GM20431 (cell line): Measurements from ENCODE around the gene YJEFN3.

ENCODE experiments used
- in situ Hi-C: fragments of 300-500 bp; cut with MseI, MboI; formaldehyde crosslinking; loops from one replicate; pipeline ENCODE4 v1.15.0; 2020; ENCODE audit warnings: low sequenced_read_pairs; ENCODE audit not compliant: unreplicated experiment

YJEFN3 gene, protein sequence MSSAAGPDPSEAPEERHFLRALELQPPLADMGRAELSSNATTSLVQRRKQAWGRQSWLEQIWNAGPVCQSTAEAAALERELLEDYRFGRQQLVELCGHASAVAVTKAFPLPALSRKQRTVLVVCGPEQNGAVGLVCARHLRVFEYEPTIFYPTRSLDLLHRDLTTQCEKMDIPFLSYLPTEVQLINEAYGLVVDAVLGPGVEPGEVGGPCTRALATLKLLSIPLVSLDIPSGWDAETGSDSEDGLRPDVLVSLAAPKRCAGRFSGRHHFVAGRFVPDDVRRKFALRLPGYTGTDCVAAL

DNA sequence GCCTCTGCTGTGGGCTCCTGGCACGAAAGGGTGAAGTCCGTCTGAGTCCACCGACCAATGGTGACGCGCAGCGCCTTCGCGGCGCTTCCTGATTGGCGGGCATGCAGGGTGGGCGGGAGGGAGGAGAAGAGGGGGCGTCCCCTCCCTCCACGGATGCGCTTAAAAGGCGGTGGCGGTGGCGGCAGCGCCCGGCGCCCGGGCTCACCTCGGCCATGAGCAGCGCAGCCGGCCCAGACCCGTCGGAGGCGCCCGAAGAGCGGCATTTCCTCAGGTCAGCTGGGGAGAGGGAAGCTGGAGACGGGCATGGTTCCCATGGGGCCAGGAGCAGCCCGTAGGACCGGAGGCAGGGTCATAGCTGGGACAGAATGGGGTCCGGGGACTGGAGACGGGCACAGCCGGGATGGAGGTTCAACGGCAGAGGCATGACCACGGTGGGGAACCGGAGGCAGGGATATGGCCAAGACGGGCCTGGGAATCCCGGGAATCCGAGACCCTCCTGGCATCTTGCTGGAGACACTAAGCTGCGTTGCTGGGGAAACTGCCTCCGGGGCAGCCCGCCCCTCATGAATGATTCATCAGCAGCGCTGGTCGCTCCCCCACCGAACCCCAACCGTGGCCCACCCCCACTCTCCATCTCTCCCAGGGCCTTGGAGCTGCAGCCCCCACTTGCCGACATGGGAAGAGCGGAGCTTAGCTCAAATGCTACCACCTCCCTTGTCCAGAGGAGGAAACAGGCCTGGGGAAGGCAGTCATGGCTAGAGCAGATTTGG lies at the start of gene YJEFN3:
Gene YJEFN3 (plus strand): TSS at position 191 of the 770 bp plus-strand sequence. CDS start 22 bp downstream, at position 213.
- in situ Hi-C loops = loop anchor here (25.0 kb wide), 3 partner anchors 108 to 758 kb away; partner anchors contain the start of genes GMIP and LPAR2

DNA sequence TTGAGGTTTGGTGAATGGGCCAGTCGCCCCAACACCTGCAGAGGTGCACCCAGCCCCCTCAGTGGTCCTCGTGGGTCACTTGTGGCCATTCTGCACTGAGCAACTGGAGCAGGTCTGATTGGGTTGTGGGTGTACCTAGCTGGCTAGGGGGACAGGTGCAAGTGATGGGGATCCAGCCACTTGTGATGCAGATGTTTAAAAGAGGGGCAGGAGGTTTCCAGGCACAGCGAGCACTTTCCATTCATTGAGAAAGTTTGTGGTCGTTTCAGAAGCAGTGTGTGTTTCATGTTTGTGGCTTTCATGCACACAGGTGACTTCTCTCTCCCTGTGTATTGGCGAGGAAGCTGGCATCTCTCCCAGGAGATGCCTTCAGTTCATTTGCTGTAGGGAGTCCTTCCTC lies 48.0 kb upstream of the YJEFN3 start:
- in situ Hi-C loops = no loop called here

GRCh38 chr19:19482809-19483596 lies 45.7 kb upstream of the YJEFN3 start:
- in situ Hi-C loops = no loop called here

DNA sequence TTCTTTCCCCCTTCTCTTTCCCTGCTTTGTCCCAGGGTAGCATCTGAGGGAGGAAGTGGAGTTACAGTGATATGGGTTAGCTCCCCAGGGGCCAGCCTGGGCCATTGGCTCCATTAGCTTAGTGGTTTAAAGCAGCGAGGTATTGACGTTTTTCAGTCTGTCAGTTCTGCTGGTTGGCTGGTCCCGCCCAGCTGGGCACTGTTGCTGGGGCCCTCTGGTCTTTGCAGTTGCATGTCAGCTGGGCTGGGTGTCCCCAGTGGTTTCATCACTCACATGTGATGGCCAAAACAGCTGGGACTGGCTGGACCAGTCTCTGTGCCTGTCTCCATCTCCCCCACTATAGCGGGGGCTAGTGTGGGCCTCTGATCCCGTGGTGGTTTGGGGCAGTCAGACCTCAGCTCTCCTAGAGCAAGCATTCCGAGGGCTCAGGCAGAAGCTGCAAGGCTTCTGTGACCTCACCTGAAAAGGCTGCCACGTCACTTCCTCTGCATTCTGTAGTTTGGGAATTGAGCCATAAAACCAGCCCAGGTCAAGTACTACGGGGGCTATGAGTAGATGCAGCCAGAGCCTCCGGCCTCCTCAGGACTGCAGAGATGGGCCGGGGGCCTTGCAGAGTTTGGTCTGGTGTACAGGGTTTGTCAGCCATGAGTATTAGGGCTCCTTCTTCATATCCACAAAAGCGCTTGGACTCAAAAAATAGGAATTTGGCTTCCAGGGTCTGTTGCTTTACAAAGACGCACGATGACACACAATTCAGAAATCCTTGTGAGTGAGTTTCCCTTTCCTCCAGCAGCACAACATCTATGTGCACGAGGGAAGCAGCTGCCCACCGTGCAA lies 43.3 kb upstream of the YJEFN3 start:
- in situ Hi-C loops = no loop called here

DNA sequence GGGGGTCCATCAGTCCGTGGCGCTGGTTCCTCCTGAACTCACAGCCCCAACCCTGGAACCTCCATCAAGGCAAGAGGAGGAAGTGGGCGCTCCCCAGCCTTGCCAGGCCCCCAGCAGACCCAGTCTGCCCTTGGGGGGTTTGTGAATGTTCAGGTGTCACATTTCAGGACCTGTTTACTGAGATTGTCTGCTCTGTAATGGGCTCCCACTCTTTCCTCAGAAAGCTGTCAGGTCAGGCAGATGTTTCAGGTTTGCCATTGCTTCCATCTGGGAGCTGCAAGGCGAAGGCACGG lies 42.8 kb upstream of the YJEFN3 start:
- in situ Hi-C loops = no loop called here

- in situ Hi-C loops = no loop called here
Measured at GRCh38 chr19:19486343-19487076, 42.2 kb upstream of the YJEFN3 start.

DNA sequence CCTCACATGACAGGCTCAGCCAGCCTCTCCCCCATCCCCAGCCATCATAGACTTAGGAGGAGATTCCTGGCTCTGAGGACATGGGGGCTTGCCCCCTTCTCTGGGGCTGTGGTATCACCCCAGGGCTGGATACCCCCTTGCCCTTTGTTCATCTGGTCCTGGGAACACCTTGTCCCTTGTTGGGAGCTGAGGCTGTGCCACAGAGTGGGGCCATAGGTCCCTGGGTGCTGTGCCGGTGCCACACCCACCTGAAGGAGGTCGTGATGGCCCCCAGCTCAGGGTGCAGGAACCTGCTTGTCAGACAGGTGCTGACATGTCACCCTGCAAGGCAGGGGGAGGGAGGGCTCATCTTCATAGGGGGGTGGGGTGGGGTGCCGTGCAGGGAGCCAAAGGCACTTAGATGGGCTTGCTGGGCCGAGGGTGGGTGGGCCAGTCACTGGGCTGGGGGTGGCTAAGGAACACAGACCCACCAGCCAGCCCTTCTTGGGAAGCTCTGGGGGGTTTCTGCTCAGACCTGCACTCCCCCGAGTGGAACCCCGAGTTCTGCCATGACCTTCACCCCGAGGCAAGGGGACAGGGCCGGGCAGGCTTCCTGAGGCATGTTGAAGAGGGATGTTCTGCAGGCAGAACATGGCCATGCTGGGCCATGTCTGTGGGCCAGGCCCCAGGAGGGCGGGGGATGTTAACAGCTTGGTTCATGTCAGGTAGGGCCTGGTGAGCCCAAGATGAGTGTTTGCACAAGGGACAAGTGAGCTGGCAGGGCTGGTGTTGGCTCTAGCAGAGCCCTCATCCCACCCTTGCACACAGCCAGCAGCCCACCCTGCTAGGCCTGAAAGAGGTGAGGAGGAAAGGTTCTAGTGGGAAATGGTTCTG lies 41.4 kb upstream of the YJEFN3 start:
- in situ Hi-C loops = no loop called here

- in situ Hi-C loops = no loop called here
Measured at GRCh38 chr19:19487950-19488874, 40.5 kb upstream of the YJEFN3 start.

DNA sequence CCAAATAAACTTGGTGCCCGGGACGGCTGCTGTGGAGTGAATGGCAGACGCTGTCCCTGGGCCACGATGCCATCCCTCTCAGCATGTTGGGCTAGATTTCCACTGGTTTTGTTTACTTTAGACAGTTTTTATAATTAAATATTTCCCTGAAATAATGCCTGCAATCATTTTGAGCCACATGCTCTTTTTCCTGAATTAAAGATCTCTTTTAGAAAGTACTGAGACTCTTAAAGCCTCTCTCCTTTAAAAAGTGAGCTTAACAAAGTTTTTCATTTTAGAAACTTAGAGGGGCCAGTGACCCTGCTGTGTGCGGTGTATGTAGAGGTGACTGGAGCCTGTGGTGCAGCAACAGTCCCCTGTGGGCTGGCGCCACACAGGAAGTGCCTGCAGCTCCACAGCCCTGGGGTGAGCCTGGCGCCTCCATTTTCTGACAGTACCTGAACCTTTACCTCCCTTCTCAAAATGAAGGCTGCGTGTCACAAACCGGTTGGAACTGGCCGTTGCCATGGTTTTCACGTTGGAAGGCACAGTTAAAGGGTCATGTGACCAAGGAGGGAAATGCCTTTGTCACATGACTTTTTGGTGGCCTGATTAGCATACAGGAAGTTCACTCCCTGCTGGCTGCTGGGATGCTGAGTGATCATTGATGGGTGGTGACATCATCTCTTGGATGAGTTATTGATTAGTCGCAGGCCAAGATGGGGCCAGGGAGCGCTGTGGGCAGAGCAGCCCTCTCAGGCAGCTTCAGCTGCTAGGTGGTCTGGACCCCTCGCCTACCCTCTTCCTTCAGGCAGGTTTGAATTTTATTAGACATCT lies 39.6 kb upstream of the YJEFN3 start:
- in situ Hi-C loops = no loop called here

- in situ Hi-C loops = loop anchor here (5.0 kb wide), 1 partner anchor 123 kb away; no protein-coding TSS in a partner anchor
Measured at GRCh38 chr19:19489804-19490204, 38.9 kb upstream of the YJEFN3 start.

- in situ Hi-C loops = loop anchor here (5.0 kb wide), 1 partner anchor 123 kb away; no protein-coding TSS in a partner anchor
Measured at GRCh38 chr19:19490214-19490968, 38.3 kb upstream of the YJEFN3 start.

- in situ Hi-C loops = loop anchor here (5.0 kb wide), 1 partner anchor 124 kb away; no protein-coding TSS in a partner anchor
Measured at GRCh38 chr19:19491321-19492025, 37.2 kb upstream of the YJEFN3 start.

- in situ Hi-C loops = loop anchor here (5.0 kb wide), 1 partner anchor 125 kb away; no protein-coding TSS in a partner anchor
Measured at GRCh38 chr19:19492026-19492610, 36.6 kb upstream of the YJEFN3 start.

- in situ Hi-C loops = loop anchor here (5.0 kb wide), 1 partner anchor 127 kb away; no protein-coding TSS in a partner anchor
Measured at GRCh38 chr19:19493841-19494546, 34.7 kb upstream of the YJEFN3 start.
